ENCODE data around the gene MMP15. TPM values are rescaled to one million over a fixed set of nuclear protein-coding genes. Genes with fewer than 3 reads are reported as not detected.

The MMP15 gene
- polyA plus RNA-seq, 1 experiment, result 0.60 TPM

- Histone ChIP-seq H3K27me3 (ENCODE audit: control insufficient read depth, insufficient read depth, low read length) (peaks cover 14% of the 10 kb centered on the region), H3K4me3 (ENCODE audit: low read depth, low read length) (no peak overlapping the region), H3K27ac (ENCODE audit: low read depth, low read length) (no peak overlapping the region), H3K9me3 (ENCODE audit: control insufficient read depth, insufficient read depth, low read length) (no peaks in the 10 kb centered on the region; the same call in 1 of the 2 replicates)
- DNase-seq (ENCODE audit: low read depth, low spot score), result no peak
- ChIA-PET CTCF (interaction anchor here (0.5 to 0.7 kb wide), 2 partner anchors 58 to 317 kb away, joined by 4 to 5 read pairs; no protein-coding TSS in a partner anchor), POLR2A (no interaction called here)
- TF ChIP-seq CTCF (IDR thresholded peaks at IDR 0.05; ENCODE audit: low read depth, low read length), result no peak
Measured at GRCh38 chr16:58034774-58035173, 9.2 kb downstream of the MMP15 start.

GRCh38 chr16:58035356-58036170 is 10.0 kb downstream of the MMP15 start:
- ChIA-PET POLR2A (no interaction called here), CTCF (interaction anchor here (0.7 kb wide), 1 partner anchor 58 kb away, joined by 5 read pairs; no protein-coding TSS in a partner anchor)
- Histone ChIP-seq H3K27me3 (ENCODE audit: control insufficient read depth, insufficient read depth, low read length) (peaks cover 14% of the 10 kb centered on the region), H3K27ac (ENCODE audit: low read depth, low read length) (no peak overlapping the region), H3K4me3 (ENCODE audit: low read depth, low read length) (no peak overlapping the region), H3K9me3 (ENCODE audit: control insufficient read depth, insufficient read depth, low read length) (no peaks in the 10 kb centered on the region; the same call in 1 of the 2 replicates)
- no peak for DNase-seq (ENCODE audit: low read depth, low spot score)
- TF ChIP-seq CTCF (IDR thresholded peaks at IDR 0.05; ENCODE audit: low read depth, low read length), result no peak

GRCh38 chr16:58036943-58037342 is 11.4 kb downstream of the MMP15 start:
- no peak for DNase-seq (ENCODE audit: low read depth, low spot score)
- no peaks in the 10 kb centered on the region; the same call in 1 of the 2 replicates for H3K9me3 ChIP-seq (ENCODE audit: control insufficient read depth, insufficient read depth, low read length)
- peaks cover 14% of the 10 kb centered on the region for H3K27me3 ChIP-seq (ENCODE audit: control insufficient read depth, insufficient read depth, low read length)
- H3K27ac ChIP-seq (ENCODE audit: low read depth, low read length), result no peak overlapping the region
- POLR2A ChIA-PET, result no interaction called here
- CTCF ChIA-PET, result interaction anchor here (0.9 kb wide), 1 partner anchor 60 kb away, joined by 3 read pairs; no protein-coding TSS in a partner anchor
- no peak overlapping the region for H3K4me3 ChIP-seq (ENCODE audit: low read depth, low read length)
- TF ChIP-seq CTCF (IDR thresholded peaks at IDR 0.05; ENCODE audit: low read depth, low read length), result no peak

- TF ChIP-seq CTCF (IDR thresholded peaks at IDR 0.05; ENCODE audit: low read depth, low read length), result no peak
- CTCF ChIA-PET, result no interaction called here
- POLR2A ChIA-PET, result no interaction called here
- no peaks in the 10 kb centered on the region; the same call in 1 of the 2 replicates for H3K9me3 ChIP-seq (ENCODE audit: control insufficient read depth, insufficient read depth, low read length)
- H3K27ac ChIP-seq (ENCODE audit: low read depth, low read length), result no peak overlapping the region
- H3K4me3 ChIP-seq (ENCODE audit: low read depth, low read length), result no peak overlapping the region
- peaks cover 14% of the 10 kb centered on the region for H3K27me3 ChIP-seq (ENCODE audit: control insufficient read depth, insufficient read depth, low read length)
- no peak for DNase-seq (ENCODE audit: low read depth, low spot score)
Measured at GRCh38 chr16:58037365-58038057, 12.0 kb downstream of the MMP15 start.

- POLR2A ChIA-PET, result no interaction called here
- no peak for TF ChIP-seq CTCF (IDR thresholded peaks at IDR 0.05; ENCODE audit: low read depth, low read length)
- Histone ChIP-seq H3K9me3 (ENCODE audit: control insufficient read depth, insufficient read depth, low read length) (no peaks in the 10 kb centered on the region; the same call in 1 of the 2 replicates), H3K4me3 (ENCODE audit: low read depth, low read length) (no peak overlapping the region), H3K27me3 (ENCODE audit: control insufficient read depth, insufficient read depth, low read length) (peaks cover 11% of the 10 kb centered on the region), H3K27ac (ENCODE audit: low read depth, low read length) (no peak overlapping the region)
- DNase-seq (ENCODE audit: low read depth, low spot score), result no peak
- CTCF ChIA-PET, result no interaction called here
Measured at GRCh38 chr16:58038219-58038641, 12.7 kb downstream of the MMP15 start.
